IPS-11a (cell line): ENCODE results near the gene SCGB1C2.
"Not testable (repeated sequence)": the region's sequence is repeated elsewhere in the genome, so short reads cannot be mapped to it uniquely, and the experiment has no call there.

ENCODE experiments used
- H3K4me3 ChIP-seq: one replicate; pipeline ENCODE4 v1.5.1; 2013; ENCODE audit warnings: low read depth, low read length, control low read depth

The SCGB1C2 gene

GRCh38 chr17:148757-149156 lies 11.4 kb downstream of the SCGB1C2 start:
- no peak overlapping the region for H3K4me3 ChIP-seq

- H3K4me3 ChIP-seq, result no peak overlapping the region
Observed at GRCh38 chr17:149231-149630, 11.9 kb downstream of the SCGB1C2 start.

- H3K4me3 ChIP-seq, result no peak overlapping the region
Observed at GRCh38 chr17:149897-150584, 12.7 kb downstream of the SCGB1C2 start.

GRCh38 chr17:151004-151403 lies 13.6 kb downstream of the SCGB1C2 start:
- no peak overlapping the region for H3K4me3 ChIP-seq

GRCh38 chr17:151886-152859 lies 14.8 kb downstream of the SCGB1C2 start:
- H3K4me3 ChIP-seq, result no peak overlapping the region

- H3K4me3 ChIP-seq, result no peak overlapping the region
Observed at GRCh38 chr17:152860-153420, 15.6 kb downstream of the SCGB1C2 start.

GRCh38 chr17:153851-154250 lies 16.5 kb downstream of the SCGB1C2 start:
- H3K4me3 ChIP-seq, result no peak overlapping the region

GRCh38 chr17:155576-155975 lies 18.2 kb downstream of the SCGB1C2 start:
- no peak overlapping the region for H3K4me3 ChIP-seq

- no peak overlapping the region for H3K4me3 ChIP-seq
Observed at GRCh38 chr17:156094-156621, 18.8 kb downstream of the SCGB1C2 start.

- no peak overlapping the region for H3K4me3 ChIP-seq
Observed at GRCh38 chr17:156946-157345, 19.6 kb downstream of the SCGB1C2 start.

- no peak overlapping the region for H3K4me3 ChIP-seq
Observed at GRCh38 chr17:157901-158300, 20.5 kb downstream of the SCGB1C2 start.

GRCh38 chr17:158379-158778 lies 21.0 kb downstream of the SCGB1C2 start:
- H3K4me3 ChIP-seq, result no peak overlapping the region

GRCh38 chr17:159609-160008 lies 22.2 kb downstream of the SCGB1C2 start:
- H3K4me3 ChIP-seq, result no peak overlapping the region

- no peak overlapping the region for H3K4me3 ChIP-seq
Observed at GRCh38 chr17:160336-160735, 23.0 kb downstream of the SCGB1C2 start.

- no peak overlapping the region for H3K4me3 ChIP-seq
Observed at GRCh38 chr17:161481-161880, 24.1 kb downstream of the SCGB1C2 start.

GRCh38 chr17:162689-163088 lies 25.3 kb downstream of the SCGB1C2 start:
- no peak overlapping the region for H3K4me3 ChIP-seq

GRCh38 chr17:163514-164098 lies 26.2 kb downstream of the SCGB1C2 start:
- no peak overlapping the region for H3K4me3 ChIP-seq

GRCh38 chr17:164303-165235 lies 27.2 kb downstream of the SCGB1C2 start:
- H3K4me3 ChIP-seq, result no peak overlapping the region

- H3K4me3 ChIP-seq, result no peak overlapping the region
Observed at GRCh38 chr17:165939-166338, 28.6 kb downstream of the SCGB1C2 start.

GRCh38 chr17:168614-169013 lies 31.2 kb downstream of the SCGB1C2 start:
- H3K4me3 ChIP-seq, result not testable (repeated sequence)
